Cerebellar cortex (tissue), 1 donor: ENCODE data around the gene FST.

Experiments
- DNase-seq: peaks from one replicate; pipeline ENCODE4 v3.0.0-alpha.2; 2015; ENCODE audit warnings: low spot score

FST gene, protein sequence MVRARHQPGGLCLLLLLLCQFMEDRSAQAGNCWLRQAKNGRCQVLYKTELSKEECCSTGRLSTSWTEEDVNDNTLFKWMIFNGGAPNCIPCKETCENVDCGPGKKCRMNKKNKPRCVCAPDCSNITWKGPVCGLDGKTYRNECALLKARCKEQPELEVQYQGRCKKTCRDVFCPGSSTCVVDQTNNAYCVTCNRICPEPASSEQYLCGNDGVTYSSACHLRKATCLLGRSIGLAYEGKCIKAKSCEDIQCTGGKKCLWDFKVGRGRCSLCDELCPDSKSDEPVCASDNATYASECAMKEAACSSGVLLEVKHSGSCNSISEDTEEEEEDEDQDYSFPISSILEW

DNA sequence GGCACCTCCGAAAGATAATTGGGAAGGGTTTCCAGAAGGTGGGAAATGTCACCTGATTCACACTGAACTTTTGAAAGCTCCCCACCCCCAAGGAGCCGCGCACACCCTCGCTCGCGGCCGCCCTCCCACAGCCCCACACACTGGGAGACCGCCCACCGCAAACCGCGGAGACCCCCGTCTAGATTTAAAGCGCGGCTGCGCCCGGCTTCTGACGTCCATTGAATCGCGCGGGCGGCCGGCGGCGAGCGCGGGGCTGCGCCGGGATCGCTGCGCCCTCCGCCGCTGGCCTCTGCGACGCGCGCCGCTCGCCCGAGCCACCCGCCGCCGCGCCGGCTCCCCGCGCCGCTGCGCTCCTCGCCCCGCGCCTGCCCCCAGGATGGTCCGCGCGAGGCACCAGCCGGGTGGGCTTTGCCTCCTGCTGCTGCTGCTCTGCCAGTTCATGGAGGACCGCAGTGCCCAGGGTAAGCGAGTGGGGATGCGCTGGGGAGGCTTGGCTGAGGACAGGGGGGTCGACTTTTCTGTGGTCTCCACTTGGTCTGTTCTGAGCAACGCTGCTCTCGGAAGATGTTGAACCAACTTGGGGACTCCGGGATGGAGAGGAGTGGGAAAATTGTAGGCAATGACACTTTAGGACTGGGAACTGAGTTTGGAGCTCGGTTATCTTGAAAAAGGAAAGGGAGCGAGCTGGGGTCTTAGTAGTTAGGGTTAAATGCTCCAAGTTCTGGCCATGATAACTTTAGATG lies at the start of gene FST:
Gene FST (plus strand): TSS at position 214 of the 743 bp plus-strand sequence. CDS start 163 bp downstream, at position 377.
- DNase-seq: no peak

DNA sequence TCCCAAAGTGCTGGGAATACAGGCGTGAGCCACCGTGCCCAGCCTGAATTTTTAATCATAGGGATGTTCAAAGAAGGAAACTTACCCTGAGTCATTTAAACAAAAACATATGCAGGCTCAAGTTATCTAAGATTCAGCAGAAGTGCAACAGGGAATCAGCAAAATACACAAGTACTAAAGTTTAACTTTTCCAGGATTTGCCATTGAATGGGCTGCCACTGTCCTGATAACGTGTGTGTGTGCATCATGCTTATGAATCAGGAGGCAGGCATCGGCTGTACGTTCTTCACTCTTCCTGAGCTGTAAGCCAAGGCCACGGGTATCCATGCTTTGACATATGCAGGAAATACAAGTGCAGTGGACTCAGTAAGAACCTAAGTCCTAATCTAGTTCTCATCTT lies 48.8 kb upstream of the FST start:
- DNase-seq: no peak

DNA sequence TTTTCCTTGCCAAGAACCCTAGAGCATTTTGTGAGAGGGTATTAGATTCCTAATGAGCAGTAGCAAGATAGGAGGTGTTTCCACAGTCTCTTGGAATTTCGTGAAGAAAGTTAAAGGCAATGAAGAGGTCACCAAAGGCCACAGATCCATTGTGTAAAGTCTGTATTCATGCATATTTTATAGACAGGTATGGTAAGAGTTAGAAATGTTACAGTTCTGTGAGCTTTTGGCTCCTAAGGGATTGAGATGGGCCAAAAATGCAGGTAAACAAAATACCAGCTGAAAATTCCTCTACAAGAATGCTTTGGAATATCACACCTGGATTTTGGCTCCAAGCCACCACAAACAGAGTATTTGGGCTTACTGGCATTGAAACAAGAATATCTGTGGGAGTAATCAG lies 47.4 kb upstream of the FST start:
- DNase-seq: no peak

GRCh38 chr5:53434541-53434940 lies 45.9 kb upstream of the FST start:
- DNase-seq: no peak

DNA sequence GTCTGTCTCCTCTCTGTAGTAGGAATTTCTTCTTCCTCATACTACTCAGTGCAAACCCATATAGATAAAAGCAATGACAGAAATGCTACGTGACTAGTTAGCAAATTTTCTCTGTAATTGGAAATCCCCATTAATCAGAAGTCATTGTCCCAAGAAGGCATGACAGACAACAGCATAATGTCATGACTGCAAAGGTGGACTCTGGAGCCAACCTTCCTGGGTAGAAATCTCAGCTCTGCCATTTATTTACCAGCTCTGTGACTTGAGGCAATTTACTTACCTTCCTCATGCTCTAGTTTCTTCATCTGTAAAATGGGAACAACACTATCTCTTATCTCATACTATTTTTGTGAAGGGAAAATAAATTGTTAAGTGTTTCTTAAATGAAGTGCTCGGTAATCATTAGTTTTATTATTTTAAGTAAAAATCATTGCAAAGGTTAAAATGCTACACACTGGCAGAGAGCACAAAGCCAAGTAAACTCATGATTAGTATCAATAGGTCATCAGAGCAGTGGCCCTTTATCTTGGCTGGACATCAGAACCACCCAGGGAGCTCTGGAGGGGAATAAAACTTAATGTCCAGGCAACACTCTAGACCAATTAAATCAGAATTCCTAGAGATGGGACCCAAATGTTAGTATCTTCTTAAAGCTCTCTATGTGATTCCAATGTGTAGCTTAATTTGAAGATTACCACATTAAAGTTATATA lies 43.8 kb upstream of the FST start:
- no peak for DNase-seq

- DNase-seq: no peak
These were observed 42.4 kb upstream of the FST start for GRCh38 chr5:53438079-53438478.

DNA sequence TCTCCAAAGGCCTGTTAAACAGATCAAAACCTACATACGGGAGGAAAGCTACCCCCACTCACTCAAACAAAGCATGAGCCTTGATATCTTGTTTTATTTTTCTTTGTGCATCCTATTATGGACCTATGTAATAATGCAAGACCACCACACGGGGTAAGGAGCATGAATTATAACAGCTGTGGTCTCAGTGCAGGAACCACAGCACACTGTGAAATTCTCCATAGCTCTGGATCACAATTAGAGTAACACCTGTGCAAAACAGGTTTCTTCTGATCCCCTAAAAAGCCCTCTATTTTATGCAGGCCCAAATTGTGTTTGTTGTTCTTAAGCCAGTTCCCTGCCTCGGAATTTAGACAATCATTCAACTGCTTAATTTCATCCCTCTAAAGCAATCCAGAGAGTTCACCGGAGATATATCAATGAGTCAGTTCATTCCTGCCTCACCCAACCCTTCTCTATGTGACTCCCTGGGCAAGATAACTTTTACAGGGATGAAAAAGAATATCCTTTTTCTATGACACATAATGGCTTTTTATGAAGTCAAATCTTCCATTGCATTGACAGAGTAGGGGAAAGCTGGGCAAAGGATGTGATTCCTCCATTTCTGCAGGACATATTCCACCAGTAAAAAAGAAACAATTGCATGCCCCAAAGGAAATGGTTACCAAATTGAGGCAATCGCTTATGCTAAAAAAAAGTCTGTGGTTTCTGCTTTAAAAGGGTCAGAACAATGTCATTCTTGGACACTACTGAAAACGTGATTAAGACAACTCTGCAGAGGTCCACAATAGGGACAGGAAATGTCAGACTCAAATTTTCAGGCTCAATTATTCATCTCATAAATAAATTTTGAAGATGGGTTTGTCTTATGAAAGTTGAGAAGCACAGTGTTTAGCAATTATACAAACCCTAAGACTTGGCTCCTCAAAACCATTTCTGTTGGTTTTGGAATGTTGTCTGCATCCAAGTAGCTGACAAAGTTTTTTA lies 41.6 kb upstream of the FST start:
- no peak for DNase-seq

- no peak for DNase-seq
These were observed 37.5 kb upstream of the FST start for GRCh38 chr5:53442961-53443360.

DNA sequence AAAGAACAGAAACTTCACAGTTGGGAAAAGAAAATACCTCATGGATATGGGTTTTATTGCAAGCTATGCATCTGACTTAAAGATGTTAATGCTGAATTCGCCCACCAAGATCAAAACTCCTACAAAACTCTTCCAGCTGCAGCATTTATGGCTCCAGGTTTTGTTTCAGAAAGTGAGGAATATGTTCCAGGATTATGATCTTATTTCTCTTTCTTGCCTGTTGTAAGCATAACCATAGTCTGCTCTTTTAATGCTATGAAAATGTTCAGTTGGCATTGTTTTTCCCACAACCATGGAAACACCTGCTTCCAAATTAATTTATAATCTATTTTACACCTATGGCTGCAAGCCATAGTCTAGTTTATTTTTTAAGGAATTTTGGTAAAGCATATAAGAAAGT lies 34.9 kb upstream of the FST start:
- DNase-seq: no peak

GRCh38 chr5:53446908-53447307 lies 33.5 kb upstream of the FST start:
- no peak for DNase-seq

GRCh38 chr5:53448851-53449250 lies 31.6 kb upstream of the FST start:
- DNase-seq: no peak

DNA sequence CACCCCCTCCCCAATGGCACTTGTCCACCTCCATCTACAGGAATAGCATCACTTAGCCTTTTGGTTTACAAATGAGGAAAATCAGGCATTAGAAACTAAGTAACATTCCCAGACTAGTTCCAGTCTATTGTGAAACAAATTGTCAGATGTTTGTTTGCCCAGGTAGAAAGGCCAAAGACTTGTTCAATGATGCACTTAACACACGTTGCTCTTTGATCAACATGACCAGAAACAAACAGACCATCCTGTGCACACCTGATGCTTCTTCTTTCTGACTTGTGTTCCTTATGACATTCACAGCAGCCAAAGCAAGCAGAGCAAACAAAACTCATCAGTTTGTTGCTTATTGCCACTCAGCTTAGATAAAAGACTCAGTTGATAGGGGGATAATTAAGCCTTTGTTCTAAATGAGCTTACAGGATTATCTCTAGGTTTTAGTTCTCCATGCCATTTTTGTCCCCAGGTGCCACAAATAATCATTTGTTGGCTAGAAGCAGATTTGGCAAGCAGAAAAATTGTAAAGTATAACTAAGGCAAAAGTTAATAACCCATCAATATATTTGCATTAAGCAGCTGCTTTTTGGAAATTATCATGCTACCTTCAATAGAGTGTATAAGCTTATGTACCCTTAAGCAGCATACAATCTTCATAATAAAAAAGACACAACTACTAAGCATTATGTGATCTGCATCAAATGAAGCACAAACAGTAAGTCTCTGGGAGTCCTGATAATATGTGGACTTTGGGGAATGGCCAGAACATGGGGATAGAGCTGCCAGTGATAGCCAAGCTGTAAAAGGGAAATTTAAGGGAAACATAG lies 26.3 kb upstream of the FST start:
- DNase-seq: no peak

DNA sequence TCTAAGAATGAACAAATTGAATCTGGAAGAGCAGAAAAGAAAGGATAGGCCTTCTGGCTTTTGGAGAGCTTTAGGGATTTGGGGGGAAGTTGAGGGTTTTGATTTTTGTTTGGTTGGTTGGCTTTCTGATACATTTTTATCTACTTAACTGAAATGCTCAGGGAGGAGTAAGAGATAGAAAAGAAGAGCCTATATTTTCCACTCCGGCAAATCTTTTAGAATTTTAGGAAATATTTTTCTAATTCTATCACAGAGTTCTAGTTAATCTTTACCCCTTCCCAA lies 25.8 kb upstream of the FST start:
- DNase-seq: no peak

DNA sequence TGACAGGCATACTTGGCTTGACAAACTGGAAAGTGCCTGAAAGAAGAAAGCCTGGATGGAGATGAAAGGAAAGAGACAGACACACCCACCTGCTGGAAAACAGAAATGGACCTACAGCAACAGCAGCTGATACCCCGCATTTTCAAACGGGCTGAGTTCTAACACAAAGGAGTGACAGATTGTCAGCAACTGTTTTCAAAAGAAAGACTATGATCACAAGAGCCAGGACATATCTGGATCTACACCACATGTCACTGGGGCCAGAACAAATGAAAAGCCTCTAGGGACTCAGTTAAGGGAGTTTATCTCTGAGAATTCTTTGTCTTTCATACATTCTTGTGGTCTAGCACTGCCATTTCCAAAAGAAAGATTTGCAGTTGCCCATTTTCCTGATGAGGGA lies 24.1 kb upstream of the FST start:
- no peak for DNase-seq

- DNase-seq: no peak
These were observed 16.4 kb upstream of the FST start for GRCh38 chr5:53463909-53464621.

- DNase-seq: no peak
These were observed 15.7 kb upstream of the FST start for GRCh38 chr5:53464722-53465121.

- no peak for DNase-seq
These were observed 10.3 kb upstream of the FST start for GRCh38 chr5:53469946-53470687.

DNA sequence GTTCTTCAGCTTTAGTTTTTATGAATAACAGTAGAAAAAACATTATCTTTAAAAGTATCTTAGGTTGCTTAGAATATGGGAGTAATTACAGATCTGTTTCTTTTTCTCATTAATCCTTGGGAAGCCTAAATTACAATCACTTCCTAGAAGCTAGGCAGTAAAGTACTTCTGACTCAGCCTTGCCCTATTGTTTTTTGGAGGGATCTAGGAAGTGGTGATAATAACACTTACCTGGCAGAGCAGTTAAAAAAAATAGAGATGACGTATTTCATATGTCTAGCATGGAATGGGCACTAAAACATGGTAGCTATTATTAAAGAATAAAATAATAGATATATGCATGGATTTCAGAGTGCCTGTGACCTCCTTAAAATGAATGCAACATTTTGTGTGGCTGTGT lies 8.2 kb upstream of the FST start:
- no peak for DNase-seq

- DNase-seq: no peak
These were observed 7.5 kb upstream of the FST start for GRCh38 chr5:53472720-53473510.
